Spleen (tissue), 7 donors: ENCODE results near the gene INPP5D.

Source experiments
- POLR2A ChIP-seq, 3 donors: fragments of 450-650 bp; IDR thresholded peaks; one replicate each; pipeline ENCODE4 v1.5.1; 2017; ENCODE audit warnings: antibody characterized with exemption in 3 of 3, mild to moderate bottlenecking in 1 of 3
- POLR2AphosphoS5 ChIP-seq, 3 donors: sonication (generic); formaldehyde crosslinking; IDR thresholded peaks; one replicate each; pipeline ENCODE4 v1.5.1; 2017; ENCODE audit warnings: antibody characterized with exemption in 3 of 3
- TF ChIP-seq, protein P1 (sequence below), 11 experiments: fragments of 200-600 bp in 7 of 11; fragments of 450-650 bp in 4 of 11; sonication (generic) in 4 of 11; IDR thresholded peaks in 8 of 11; conservative IDR thresholded peaks in 3 of 11; 1 replicate in 7 of 11; 2 replicates in 4 of 11; pipeline versions ENCODE4 v1.4.0 to v1.8.0; 2016 to 2021; ENCODE audit warnings: antibody characterized with exemption in 11 of 11, inconsistent platforms in 4 of 11, mild to moderate bottlenecking in 1 of 11
- donor health status: DM: no; HTN: no; CAD: no; lungs with moderate emphysema.
- donor health status: DM: no; HTN: no; CAD: no.
- donor health status: DM: no; HTN: no; CAD: no.

DNA sequence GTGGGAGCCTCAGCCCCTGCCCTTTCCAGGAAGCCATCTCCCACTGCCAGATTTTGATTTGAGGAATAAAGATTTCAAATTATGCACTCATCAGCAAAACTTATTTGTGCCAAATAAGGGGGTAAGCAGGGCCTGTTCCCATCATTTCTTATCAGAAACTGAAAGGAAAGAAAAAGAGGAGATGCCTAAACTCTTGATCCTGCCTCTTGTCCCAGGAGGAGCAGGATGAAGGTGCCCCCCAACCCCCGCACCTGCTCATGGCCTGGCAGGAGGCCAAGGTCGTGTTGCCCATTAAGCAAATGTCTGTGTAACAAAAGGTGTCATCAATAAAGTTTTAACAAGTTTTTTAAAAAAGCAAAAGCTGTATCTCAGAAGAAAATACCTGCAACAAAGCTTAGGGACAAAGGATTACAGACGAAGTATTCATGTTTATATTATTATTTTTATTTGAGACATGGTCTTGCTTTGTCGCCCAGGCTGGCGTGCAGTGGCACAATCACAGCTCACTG, 80.0 kb downstream of the INPP5D start:
- TF ChIP-seq POLR2A (IDR thresholded peaks at IDR 0.05) (no peak), POLR2AphosphoS5 (IDR thresholded peaks at IDR 0.05) (no peak)
- TF ChIP-seq, protein P1, sequence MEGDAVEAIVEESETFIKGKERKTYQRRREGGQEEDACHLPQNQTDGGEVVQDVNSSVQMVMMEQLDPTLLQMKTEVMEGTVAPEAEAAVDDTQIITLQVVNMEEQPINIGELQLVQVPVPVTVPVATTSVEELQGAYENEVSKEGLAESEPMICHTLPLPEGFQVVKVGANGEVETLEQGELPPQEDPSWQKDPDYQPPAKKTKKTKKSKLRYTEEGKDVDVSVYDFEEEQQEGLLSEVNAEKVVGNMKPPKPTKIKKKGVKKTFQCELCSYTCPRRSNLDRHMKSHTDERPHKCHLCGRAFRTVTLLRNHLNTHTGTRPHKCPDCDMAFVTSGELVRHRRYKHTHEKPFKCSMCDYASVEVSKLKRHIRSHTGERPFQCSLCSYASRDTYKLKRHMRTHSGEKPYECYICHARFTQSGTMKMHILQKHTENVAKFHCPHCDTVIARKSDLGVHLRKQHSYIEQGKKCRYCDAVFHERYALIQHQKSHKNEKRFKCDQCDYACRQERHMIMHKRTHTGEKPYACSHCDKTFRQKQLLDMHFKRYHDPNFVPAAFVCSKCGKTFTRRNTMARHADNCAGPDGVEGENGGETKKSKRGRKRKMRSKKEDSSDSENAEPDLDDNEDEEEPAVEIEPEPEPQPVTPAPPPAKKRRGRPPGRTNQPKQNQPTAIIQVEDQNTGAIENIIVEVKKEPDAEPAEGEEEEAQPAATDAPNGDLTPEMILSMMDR (IDR thresholded peaks at IDR 0.05 in 8 of 11, conservative IDR thresholded peaks at IDR 0.05 in 3 of 11) = no peak
